GM12872 (cell line): ENCODE results near the gene SMU1.

Experiments used
- TF ChIP-seq, protein P1 (sequence below): IDR thresholded peaks from 3 replicates; pipeline ENCODE4 v1.5.1; 2011; ENCODE audit warnings: low read depth, mild to moderate bottlenecking, low read length, moderate library complexity; ENCODE audit not compliant: insufficient read depth

The SMU1 gene

DNA sequence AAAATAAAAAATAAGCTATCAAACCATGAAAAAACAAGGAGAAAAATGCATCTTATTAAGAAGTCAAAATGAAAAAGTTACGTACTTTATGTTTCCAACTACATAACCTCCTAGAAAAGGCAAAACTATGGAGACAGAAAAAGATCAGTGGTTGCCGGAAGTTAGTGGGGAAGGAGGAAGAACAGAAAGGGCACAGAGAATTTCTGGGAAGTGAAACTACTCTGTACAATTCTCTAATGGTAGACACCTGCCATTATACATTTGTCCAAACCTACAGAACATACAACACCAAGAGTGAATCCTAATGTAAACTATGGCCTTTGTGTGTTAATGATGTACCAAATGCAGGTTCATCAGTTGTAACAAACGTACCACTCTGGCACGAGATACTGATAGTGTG is 25.3 kb downstream of the SMU1 start:
- TF ChIP-seq, protein P1, sequence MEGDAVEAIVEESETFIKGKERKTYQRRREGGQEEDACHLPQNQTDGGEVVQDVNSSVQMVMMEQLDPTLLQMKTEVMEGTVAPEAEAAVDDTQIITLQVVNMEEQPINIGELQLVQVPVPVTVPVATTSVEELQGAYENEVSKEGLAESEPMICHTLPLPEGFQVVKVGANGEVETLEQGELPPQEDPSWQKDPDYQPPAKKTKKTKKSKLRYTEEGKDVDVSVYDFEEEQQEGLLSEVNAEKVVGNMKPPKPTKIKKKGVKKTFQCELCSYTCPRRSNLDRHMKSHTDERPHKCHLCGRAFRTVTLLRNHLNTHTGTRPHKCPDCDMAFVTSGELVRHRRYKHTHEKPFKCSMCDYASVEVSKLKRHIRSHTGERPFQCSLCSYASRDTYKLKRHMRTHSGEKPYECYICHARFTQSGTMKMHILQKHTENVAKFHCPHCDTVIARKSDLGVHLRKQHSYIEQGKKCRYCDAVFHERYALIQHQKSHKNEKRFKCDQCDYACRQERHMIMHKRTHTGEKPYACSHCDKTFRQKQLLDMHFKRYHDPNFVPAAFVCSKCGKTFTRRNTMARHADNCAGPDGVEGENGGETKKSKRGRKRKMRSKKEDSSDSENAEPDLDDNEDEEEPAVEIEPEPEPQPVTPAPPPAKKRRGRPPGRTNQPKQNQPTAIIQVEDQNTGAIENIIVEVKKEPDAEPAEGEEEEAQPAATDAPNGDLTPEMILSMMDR: no peak

DNA sequence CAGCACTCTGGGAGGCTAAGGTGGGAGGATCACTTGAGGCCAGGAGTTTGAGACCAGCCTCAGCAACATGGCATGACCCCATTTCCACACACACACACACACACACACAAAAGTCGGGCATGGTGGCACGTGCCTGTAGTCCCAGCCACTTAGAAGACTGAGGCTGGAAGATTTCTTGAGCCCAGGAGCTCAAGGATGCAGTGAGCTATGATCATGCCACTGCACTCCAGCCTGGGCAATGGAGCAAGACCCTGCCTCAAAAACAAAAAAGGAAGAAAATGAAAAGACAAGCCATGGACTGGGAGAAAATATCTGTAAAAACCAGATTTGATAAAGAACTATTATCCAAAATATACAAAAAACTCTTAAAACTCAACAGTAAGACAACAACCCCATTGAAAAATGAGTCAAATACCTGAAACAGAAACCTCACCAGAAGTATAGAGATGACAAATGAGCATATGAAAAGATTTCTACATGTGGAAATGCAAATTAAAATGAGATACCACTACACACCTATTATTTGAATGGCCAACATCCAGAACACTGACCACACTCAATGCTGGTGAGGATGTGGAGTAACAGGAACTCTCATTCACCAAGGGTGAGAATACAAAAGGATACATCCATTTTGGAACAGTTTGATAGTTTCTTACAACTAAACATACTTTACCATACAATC is 26.7 kb downstream of the SMU1 start:
- TF ChIP-seq, protein P1: no peak

DNA sequence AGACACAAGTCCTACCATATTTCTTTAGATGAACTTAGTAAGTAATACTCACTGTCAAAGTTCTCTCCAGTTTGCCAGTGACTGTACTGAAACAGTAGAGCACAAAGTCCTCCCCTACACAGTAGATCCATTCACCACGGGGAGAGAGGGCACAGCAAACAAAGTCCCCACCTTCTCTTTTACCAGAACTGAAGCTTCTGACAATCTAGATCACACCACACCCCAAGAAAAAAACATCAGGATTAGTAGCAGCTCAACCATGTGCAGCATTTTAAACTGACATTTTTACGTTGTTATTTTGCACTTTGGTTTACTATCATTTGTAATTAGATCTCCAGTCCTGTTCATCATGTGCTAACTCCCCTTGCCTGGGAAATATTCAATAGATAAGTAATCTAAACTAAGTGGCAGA is 28.4 kb downstream of the SMU1 start:
- TF ChIP-seq, protein P1: no peak

DNA sequence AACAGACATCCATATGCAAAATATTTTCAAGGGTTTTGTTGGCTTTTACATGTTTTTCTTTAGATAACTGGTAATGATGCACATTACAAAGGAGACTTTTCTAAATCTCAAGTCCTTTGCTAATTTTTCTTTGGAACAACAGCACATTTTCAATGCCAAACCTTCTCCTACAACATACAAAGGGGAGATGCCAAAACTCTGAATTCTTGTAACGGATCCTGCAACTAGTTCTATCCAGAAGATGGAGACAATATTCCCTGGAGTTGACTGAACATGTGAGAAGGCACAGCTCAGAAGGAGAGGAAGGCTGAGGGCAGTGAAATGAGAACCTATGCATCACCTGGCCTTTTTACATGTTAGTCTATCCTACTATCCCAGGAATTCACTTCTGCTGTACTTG is 30.4 kb downstream of the SMU1 start:
- TF ChIP-seq, protein P1: no peak

DNA sequence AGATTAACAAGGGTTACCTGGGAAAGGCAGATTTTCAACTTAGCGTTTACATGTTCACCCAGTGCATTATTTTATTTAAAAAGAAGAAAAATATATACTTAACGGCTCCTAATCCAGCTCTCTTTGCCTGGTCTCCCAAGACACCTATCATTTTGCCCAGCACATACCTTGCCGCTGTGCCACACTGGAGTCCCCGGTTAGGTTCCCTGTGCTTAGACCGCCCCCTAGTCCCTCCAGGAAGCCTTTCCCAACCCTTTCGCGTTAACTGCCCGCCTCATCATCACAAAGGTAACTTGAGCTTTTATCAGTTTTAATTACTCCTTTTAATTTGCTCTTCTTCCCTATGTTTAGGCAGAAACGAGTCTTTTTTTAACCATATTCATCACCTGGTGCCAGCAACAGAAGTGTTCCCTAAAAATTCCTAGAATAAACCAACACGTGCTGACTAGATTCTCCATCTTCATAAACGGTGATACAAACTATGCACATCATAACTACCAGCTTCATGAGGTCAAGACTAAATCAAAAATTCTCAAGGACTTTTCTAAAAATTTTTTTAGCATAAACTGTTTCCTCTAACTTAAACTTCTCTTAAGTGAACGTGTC is 31.7 kb downstream of the SMU1 start:
- TF ChIP-seq, protein P1: no peak

DNA sequence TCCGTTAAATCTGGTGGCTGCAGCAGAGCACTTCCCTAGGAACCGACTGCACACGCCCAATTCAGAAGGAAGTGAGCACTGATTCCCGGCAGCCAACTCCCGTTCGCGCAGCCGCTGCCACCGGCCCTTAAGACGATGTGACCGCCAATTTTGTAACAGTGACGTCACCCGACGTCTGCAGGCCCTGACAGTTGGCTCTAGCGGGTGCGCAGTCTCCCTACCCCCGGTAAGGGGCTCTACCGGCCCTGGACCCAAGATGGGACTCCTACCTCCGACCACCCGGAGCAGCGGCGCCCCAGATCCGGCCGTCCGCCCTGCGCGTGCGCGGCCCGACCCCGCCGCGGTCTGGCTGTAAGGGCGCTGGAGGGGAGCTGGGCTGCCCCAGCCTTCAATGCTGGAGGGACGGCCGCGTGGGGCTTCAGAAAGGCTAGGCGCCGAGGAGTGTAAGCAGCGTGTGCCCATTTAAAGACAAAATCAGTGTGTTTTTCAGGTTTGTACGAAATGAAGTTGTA is 32.3 kb downstream of the SMU1 start:
- TF ChIP-seq, protein P1: no peak

DNA sequence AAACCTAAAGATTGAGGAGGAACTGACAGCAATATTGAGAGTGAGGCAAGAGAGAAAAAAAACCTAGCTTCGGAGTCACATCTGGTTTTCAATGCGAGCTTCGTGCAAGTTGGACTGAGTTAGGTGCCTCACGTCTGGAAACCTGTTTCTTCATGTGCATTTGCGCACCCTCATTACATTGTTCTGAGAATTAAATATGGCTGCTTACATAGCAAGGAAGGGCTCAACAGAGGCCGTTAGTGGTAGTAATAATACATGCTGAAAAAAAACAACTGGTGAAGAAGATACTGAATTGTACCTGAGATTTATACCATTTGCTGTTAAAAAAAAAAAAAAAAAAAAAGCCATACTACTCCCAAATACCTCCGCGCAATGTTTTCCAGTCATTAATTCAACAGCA is 32.8 kb downstream of the SMU1 start:
- TF ChIP-seq, protein P1: no peak
